SKM-1 (cell line): ENCODE data around the gene PRKAR1A.
"Not testable (repeated sequence)": the region's sequence is repeated elsewhere in the genome, so short reads cannot be mapped to it uniquely, and the experiment has no call there.

Source experiments
- DNase-seq: peaks from one replicate; lab custom pipeline; 2025; ENCODE audit not compliant: unreplicated experiment; lab: John Stamatoyannopoulos, UW

The PRKAR1A gene

GRCh38 chr17:68512247-68512959 lies at the start of gene PRKAR1A:
TSS of gene PRKAR1A (plus strand) at chr17:68512430. CDS start at chr17:68515400, 2,970 bp downstream.
- peak; percentile 78 for DNase-seq

GRCh38 chr17:68463211-68464019 lies 48.8 kb upstream of the PRKAR1A start:
- no peak for DNase-seq

- DNase-seq, result no peak
These were observed 43.9 kb upstream of the PRKAR1A start for GRCh38 chr17:68468334-68468733.

- DNase-seq, result no peak
These were observed 43.4 kb upstream of the PRKAR1A start for GRCh38 chr17:68468788-68469187.

GRCh38 chr17:68470961-68471360 lies 41.3 kb upstream of the PRKAR1A start:
- DNase-seq, result no peak

- no peak for DNase-seq
These were observed 31.3 kb upstream of the PRKAR1A start for GRCh38 chr17:68480885-68481284.

- DNase-seq, result no peak
These were observed 29.6 kb upstream of the PRKAR1A start for GRCh38 chr17:68482576-68483041.

- no peak for DNase-seq
These were observed 27.8 kb upstream of the PRKAR1A start for GRCh38 chr17:68484458-68484857.

- no peak for DNase-seq
These were observed 22.3 kb upstream of the PRKAR1A start for GRCh38 chr17:68489919-68490318.

- DNase-seq, result peak; percentile 91
These were observed 20.6 kb upstream of the PRKAR1A start for GRCh38 chr17:68491381-68492231.

- DNase-seq, result not testable (repeated sequence)
These were observed 19.7 kb upstream of the PRKAR1A start for GRCh38 chr17:68492394-68493054.

- no peak for DNase-seq
These were observed 17.1 kb upstream of the PRKAR1A start for GRCh38 chr17:68495081-68495480.

- peak; percentile 92 for DNase-seq
These were observed 14.3 kb upstream of the PRKAR1A start for GRCh38 chr17:68497885-68498319.

- DNase-seq, result peak; percentile 29
These were observed 13.5 kb upstream of the PRKAR1A start for GRCh38 chr17:68498479-68499326.

GRCh38 chr17:68499587-68499986 lies 12.6 kb upstream of the PRKAR1A start:
- no peak for DNase-seq

GRCh38 chr17:68501074-68501473 lies 11.2 kb upstream of the PRKAR1A start:
- DNase-seq, result no peak

GRCh38 chr17:68505951-68506350 lies 6.3 kb upstream of the PRKAR1A start:
- no peak for DNase-seq

GRCh38 chr17:68507576-68507975 lies 4.7 kb upstream of the PRKAR1A start:
- no peak for DNase-seq

GRCh38 chr17:68509141-68510057 lies 2.8 kb upstream of the PRKAR1A start:
- no peak for DNase-seq
